Adrenal gland (tissue), 5 donors: Measurements from ENCODE around the gene SPACA4.

Experiments used
- POLR2A ChIP-seq, 2 donors: fragments of 450-650 bp; IDR thresholded peaks; one replicate each; pipeline ENCODE4 v1.6.1; 2017; ENCODE audit warnings: antibody characterized with exemption in 2 of 2, mild to moderate bottlenecking in 2 of 2, moderate library complexity in 1 of 2
- TF ChIP-seq, protein P1 (sequence below), 6 experiments: fragments of 450-650 bp in 4 of 6; fragments of 200-600 bp in 2 of 6; sonication (generic) in 1 of 6; IDR thresholded peaks; 1 replicate in 5 of 6; 2 replicates in 1 of 6; pipeline versions ENCODE4 v1.5.1 to v1.8.0; 2016 to 2021; ENCODE audit warnings: antibody characterized with exemption in 6 of 6, mild to moderate bottlenecking in 2 of 6, moderate library complexity in 1 of 6
- donor health status: DM: no; HTN: no; CAD: no.

DNA sequence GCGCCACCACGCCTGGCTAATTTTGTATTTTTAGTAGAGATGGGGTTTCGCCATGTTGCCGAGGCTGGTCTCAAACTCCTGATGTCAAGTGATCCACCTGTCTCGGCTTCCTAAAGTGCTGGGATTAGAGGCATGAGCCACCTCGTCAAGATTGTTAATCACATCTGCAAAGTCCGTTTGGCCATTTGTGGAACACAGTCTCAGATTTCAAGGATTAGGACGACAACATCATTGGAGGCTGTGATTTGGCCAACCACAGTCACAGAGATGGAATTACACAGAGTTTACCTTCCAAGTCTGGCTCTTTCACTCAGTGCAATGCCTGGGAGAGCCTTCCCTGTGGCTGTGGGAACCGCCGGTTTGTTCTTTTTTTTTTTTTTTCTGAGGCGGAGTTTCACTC, 36.7 kb upstream of the SPACA4 start:
- TF ChIP-seq, protein P1, sequence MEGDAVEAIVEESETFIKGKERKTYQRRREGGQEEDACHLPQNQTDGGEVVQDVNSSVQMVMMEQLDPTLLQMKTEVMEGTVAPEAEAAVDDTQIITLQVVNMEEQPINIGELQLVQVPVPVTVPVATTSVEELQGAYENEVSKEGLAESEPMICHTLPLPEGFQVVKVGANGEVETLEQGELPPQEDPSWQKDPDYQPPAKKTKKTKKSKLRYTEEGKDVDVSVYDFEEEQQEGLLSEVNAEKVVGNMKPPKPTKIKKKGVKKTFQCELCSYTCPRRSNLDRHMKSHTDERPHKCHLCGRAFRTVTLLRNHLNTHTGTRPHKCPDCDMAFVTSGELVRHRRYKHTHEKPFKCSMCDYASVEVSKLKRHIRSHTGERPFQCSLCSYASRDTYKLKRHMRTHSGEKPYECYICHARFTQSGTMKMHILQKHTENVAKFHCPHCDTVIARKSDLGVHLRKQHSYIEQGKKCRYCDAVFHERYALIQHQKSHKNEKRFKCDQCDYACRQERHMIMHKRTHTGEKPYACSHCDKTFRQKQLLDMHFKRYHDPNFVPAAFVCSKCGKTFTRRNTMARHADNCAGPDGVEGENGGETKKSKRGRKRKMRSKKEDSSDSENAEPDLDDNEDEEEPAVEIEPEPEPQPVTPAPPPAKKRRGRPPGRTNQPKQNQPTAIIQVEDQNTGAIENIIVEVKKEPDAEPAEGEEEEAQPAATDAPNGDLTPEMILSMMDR (IDR thresholded peaks at IDR 0.05) = no peak
- no peak for TF ChIP-seq POLR2A (IDR thresholded peaks at IDR 0.05)
